Spleen (tissue), 7 donors: ENCODE results near the gene EMILIN1.

Experiments
- POLR2A ChIP-seq, 3 donors: fragments of 450-650 bp; IDR thresholded peaks; one replicate each; pipeline ENCODE4 v1.5.1; 2017; ENCODE audit warnings: antibody characterized with exemption in 3 of 3, mild to moderate bottlenecking in 1 of 3
- POLR2AphosphoS5 ChIP-seq, 3 donors: sonication (generic); formaldehyde crosslinking; IDR thresholded peaks; one replicate each; pipeline ENCODE4 v1.5.1; 2017; ENCODE audit warnings: antibody characterized with exemption in 3 of 3
- TF ChIP-seq, protein P1 (sequence below), 11 experiments: fragments of 200-600 bp in 7 of 11; fragments of 450-650 bp in 4 of 11; sonication (generic) in 4 of 11; IDR thresholded peaks in 8 of 11; conservative IDR thresholded peaks in 3 of 11; 1 replicate in 7 of 11; 2 replicates in 4 of 11; pipeline versions ENCODE4 v1.4.0 to v1.8.0; 2016 to 2021; ENCODE audit warnings: antibody characterized with exemption in 11 of 11, inconsistent platforms in 4 of 11, mild to moderate bottlenecking in 1 of 11
- donor health status: DM: no; HTN: no; CAD: no; lungs with moderate emphysema.
- donor health status: DM: no; HTN: no; CAD: no.
- donor health status: DM: no; HTN: no; CAD: no.

DNA sequence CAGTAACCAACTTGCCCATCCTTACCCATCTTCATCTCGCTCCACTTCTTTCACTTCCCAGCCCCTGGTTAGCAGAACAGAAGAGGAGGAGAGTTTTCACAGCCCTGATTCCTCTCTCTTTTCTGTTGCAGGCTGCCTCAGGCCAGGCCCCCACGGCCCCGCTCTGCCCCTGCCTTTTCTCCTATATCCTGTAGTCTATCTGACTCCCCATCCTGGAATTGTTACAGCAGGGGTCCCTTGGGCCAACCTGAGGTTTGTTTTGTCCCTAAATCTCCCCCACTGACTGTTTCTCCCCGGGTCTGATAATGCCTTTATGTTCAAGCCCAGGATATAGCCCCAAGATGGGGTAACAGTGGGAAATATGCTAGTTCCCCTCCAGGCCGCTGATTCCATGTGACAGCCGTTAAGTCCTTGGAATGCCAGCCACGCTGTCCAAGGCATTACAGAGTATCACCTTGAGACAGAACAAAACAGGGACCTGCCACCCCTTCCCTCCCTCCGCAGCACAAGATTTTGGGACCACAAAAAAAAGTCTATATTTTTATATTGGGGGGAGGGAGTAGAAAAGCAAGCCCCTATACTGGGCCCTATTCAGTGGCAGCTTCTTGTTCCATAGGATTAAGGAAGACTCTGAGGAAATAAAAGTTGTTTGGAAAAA, 8.3 kb upstream of the EMILIN1 start:
- TF ChIP-seq, protein P1, sequence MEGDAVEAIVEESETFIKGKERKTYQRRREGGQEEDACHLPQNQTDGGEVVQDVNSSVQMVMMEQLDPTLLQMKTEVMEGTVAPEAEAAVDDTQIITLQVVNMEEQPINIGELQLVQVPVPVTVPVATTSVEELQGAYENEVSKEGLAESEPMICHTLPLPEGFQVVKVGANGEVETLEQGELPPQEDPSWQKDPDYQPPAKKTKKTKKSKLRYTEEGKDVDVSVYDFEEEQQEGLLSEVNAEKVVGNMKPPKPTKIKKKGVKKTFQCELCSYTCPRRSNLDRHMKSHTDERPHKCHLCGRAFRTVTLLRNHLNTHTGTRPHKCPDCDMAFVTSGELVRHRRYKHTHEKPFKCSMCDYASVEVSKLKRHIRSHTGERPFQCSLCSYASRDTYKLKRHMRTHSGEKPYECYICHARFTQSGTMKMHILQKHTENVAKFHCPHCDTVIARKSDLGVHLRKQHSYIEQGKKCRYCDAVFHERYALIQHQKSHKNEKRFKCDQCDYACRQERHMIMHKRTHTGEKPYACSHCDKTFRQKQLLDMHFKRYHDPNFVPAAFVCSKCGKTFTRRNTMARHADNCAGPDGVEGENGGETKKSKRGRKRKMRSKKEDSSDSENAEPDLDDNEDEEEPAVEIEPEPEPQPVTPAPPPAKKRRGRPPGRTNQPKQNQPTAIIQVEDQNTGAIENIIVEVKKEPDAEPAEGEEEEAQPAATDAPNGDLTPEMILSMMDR (IDR thresholded peaks at IDR 0.05 in 8 of 11, conservative IDR thresholded peaks at IDR 0.05 in 3 of 11) = no peak
- no peak for TF ChIP-seq POLR2A (IDR thresholded peaks at IDR 0.05)
- TF ChIP-seq POLR2AphosphoS5 (IDR thresholded peaks at IDR 0.05) = no peak
